SW 1271 (cell line): ENCODE results near the gene GPR146.
"Not testable (repeated sequence)": the region's sequence is repeated elsewhere in the genome, so short reads cannot be mapped to it uniquely, and the experiment has no call there.

Experiments used
- DNase-seq, 2 experiments: peaks; one replicate each; lab custom pipeline; 2025; lab: John Stamatoyannopoulos, UW

Gene GPR146

GRCh38 chr7:1025743-1026581, 18.4 kb upstream of the GPR146 start:
- no peak for DNase-seq

- no peak for DNase-seq
Observed at GRCh38 chr7:1026721-1027161, 17.6 kb upstream of the GPR146 start.

- no peak for DNase-seq
Observed at GRCh38 chr7:1027242-1028043, 16.9 kb upstream of the GPR146 start.

DNA sequence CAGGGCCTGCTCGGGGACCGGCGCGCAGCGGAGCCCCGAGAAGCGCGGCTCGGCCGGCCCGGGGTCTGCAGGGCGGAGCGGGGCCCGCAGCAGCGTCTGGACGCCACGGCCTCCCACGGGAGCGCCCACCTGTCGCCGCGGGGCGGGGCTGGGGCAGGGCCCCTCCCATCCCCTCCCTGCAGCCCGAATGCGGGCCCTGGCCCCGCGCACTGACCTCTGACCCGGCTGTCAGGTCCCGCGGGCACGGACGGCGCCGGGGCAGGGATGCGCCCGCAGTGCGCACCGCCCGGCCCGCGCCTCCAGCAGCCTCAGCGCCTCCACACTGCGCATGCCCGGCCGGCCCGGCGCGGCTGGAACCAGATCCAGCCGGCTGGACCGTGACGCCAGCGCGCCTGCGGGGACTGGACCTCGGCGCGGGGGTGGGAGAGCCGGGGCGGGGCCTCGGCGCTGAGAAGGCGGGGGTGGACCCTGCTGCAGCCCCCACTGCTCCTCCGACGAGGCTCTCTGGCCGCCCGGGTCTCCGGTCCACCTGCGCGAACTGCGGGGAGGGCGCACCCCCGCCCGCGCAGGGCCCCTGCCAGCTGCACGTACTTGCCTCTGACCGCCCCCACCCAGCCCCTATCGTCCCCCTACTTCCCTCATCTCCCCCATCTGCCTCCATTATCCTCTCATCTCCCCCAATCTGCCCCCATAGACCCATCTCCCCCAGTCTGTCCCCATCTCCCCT, 16.1 kb upstream of the GPR146 start:
- peak in 1 of 2 experiments; percentile 83 for DNase-seq

DNA sequence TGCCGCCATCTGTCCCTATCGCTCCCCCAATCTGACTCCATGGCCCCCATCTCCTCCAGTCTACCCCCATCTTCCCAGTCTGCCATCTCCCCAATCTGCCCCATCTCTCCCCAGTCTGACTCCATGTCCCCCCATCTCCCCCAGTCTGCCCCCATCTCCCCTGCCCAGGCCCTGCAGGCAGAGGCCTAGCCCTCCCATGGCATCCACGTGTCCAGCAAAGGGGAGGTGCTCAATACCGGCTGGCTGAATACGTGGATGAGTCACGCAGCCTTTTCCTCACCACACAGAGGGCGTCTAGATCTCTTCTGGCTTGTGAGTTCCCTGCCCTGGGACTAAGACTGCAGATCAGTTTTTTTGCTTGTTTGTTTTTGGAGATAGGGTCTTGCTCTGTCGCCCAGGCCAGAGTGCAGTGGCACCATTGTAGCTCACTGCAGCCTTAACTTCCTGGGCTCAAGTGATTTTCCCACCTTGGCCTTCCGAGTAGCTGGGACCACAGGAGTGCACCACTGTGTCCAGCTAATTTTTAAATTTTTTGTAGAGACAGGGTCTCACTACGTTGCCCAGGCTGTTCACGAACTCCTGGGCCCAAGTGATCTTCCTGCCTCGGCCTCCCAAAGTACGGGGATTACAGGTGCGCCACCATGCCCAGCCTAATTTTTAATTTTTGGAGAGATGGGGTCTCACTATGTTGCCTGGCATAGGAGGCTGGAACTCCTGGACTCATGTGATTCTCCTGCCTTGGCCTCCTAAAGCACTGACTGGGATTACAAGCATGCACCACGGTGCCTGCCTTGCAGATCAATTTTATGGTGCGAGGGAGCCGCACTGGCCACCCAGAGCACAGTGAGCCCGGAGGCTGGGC, 15.3 kb upstream of the GPR146 start:
- DNase-seq: peak; percentile 80 to 93

GRCh38 chr7:1029637-1030443, 14.5 kb upstream of the GPR146 start:
- no peak for DNase-seq

DNA sequence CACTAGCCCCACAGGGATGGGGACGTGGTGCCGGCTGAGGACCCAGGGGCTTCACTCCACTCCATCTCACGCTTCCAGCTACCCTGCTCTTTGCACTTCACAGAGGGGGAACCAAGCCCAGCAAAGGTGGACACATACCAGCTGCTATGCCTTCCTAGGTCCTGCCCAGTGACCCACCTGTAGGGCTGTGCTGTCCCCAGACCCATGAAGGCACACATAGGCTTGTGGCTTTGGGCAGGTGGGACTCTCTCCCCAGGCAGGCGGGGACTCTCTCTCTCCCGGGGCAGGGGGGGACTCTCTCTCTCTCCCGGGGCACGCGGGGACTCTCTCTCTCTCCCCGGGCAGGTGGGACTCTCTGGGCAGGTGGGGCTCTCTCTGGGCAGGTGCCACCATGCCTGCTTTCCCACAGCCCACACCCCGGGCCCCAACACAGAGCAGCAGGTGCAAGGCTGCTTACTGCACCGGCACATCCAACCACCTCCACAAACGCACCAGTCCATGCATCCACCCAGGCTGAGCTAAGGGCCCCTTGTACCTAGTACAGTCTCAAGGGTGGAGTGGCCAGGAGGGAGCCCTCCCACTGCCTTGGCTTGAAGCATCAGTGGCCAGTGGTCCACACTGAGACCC, 13.8 kb upstream of the GPR146 start:
- DNase-seq: no peak

DNA sequence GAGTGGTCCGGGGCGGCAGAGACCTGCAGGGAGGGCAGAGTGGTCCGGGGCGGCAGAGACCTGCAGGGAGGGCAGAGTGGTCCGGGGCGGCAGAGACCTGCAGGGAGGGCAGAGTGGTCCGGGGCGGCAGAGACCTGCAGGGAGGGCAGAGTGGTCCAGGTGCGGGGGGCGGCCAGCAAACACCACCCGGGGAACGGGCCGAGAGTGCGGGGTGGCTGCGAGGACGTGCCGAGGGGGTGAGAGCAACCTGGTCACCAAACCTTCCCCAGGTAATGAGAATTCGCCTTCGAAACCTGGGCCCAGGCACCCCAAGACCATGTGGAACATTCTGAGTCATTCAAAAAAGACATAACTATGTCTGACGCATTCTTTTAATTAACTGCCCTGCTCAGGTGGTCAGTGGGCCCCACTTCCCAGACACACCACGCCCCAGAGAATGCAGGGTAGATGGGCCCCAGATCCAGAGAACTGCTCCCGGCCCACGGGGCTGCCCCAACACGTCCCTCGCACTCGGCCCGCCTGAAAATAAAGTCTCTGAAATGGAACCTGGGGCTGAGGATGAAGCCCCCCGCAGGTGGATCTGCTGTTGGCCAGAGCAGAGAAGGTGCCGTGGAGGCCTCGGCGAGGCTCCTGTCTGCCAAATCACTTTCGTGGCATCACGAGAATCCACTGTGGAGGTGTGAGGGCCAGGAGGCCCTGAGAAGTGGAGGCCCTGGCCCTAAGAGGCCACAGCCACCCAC, 12.5 kb upstream of the GPR146 start:
- no peak for DNase-seq

DNA sequence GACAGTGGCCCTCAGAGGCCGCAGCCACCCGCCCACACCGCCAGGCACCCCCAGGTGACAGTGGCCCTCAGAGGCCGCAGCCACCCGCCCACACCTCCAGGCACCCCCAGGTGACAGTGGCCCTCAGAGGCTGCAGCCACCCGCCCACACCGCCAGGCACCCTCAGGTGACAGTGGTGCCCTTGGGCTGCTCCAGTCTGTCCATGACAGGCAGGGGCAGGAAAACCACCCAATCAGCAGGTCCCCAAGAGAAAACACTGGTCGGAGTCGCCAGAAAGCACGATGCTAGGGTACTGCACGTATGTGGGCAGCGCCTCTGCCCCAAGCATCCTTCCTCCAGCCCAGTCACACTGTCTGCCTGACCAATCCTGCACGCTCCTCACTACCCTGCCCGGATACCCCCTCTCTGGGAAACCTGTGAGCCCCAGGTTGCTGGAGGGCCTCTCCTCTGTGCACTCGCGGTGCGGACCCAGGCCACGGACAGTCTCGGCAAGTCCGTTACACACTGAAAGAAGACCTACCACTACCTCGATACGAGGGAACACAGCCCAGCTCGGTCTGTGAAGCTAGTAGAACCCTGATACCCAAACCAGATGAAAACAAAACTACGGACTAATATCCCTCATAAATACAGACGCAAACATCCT, 11.7 kb upstream of the GPR146 start:
- no peak for DNase-seq

GRCh38 chr7:1033546-1034145, 10.7 kb upstream of the GPR146 start:
- DNase-seq: no peak

DNA sequence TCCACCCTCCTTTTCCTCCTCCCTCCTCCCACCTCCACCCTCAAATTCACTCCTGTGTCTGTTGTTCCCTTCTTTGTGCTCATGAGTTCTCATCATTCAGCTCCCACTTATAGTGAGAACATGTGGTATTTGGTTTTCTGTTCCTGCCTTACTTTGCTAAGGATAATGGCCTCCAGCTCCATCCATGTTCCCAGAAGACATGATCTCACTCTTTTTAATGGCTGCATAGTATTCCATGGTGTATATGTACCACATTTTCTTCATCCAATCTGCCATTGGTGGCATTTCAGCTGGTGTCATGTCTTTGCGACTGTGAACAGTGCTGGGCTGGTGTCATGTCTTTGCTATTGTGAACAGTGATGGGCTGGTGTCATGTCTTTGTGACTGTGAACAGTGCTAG, 9.6 kb upstream of the GPR146 start:
- not testable (repeated sequence) for DNase-seq

GRCh38 chr7:1036164-1036928, 8.0 kb upstream of the GPR146 start:
- DNase-seq: not testable (repeated sequence)

DNA sequence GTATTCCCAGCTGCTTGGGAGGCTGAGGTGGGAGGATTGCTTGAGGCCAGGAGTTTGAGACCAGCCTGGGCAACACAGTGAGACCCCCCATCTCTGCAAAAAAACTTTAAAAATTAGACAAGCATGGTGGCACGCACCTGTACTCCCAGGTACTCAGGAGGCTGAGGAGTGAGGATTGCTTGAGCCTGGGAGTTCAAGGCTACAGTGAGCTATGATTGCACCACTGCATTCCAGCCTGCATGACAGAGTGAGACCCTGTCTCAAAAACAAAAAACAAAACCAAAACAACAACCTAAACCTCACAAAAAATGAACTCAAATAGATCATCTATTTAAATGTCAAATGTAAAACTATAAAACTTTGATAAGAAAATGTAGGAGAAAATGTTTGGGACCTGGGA, 4.1 kb upstream of the GPR146 start:
- DNase-seq: not testable (repeated sequence)

GRCh38 chr7:1040790-1041189, 3.6 kb upstream of the GPR146 start:
- no peak for DNase-seq

GRCh38 chr7:1041551-1042491, 2.5 kb upstream of the GPR146 start:
- no peak for DNase-seq

DNA sequence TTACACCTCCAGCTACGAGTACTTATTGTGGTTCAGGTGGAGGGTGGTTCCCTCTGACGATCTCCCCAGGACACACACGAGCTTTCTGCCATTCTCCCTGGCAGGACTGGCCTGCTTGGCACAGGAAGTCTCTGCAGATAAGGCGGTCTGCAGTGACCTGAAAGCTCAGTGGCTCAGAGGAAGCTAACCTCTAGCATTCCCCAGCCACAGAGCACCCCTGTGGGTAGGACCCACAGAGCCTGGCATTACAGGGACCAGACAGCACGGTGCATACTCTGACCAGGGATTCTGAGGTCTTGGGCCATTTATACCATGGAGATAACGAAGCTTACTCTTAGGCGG, 1.9 kb upstream of the GPR146 start:
- DNase-seq: no peak
